ENCODE results near the gene RAD18. TPM values are rescaled to one million over a fixed set of nuclear protein-coding genes. Genes with fewer than 3 reads are reported as not detected.
A peak's percentile ranks its signal among the peaks of the same experiment; 100 is the strongest.

Gene RAD18
- total and polyA plus RNA-seq, 8 donors, result 1.4 to 87.9 (median 4.6) TPM

DNA sequence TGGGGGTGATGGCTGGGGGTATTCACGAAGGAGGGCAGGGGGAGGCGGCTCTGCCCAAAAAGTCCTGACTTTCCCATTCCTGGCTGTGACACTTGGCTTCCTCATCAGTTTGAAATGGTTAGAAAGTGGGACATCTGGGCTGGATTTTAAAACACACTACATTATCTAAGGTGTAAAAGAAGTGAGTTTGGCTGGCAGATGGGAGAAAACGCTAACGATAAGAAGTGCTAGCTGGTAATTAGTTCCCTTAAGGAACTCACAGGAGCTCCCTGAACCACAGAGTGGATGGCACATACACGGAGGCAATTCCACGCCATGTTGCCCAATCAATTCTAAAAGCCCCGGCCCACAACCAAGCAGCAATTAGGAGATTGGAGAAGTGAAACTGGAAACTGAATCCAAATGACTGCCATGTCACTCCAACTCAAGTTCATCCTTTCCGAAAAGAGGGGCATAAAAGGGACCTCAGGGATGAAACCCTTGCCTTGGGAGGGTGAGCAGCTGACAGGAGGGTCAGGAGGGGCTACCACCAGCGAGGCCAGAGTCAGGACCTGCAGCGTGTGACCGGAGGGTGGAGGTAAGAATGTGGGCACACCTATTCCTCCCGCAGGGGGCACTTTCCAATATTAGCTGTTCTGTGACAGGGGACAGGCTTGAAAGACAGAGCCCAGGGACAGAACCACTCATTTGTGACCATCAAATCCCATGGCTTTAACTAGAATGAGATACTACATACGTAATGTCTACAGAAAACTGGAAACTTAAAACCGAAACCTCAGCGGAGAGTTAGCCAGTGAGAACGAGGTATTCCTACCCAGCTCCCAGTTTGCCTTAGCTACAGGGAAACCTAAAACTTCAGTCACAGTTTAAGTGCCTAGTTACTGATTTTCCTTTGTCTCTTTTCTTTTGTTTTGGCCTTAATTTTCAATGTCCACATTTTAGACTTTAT is 98.6 kb downstream of the RAD18 start:
- Histone ChIP-seq H3K9me3 (no peaks in the 10 kb centered on the region), H3K4me3 (no peak overlapping the region), H3K27ac (no peak overlapping the region), H3K36me3 (no peaks in the 10 kb centered on the region), H3K27me3 (no peaks in the 10 kb centered on the region), H3K4me1 (no peaks in the 10 kb centered on the region)
- WGBS, 5 donors, result 81 to 87% (median 83%) methylated on average over 16 of the region's 16 CpGs
- intact Hi-C loops (cut with DNase I; ENCODE audit: low total_unique reads), result no loop called here
- DNase-seq, result peak in 1 of 2 donors; percentile 6
- no peak for TF ChIP-seq EP300 (IDR thresholded peaks at IDR 0.05)
- TF ChIP-seq, protein P1, sequence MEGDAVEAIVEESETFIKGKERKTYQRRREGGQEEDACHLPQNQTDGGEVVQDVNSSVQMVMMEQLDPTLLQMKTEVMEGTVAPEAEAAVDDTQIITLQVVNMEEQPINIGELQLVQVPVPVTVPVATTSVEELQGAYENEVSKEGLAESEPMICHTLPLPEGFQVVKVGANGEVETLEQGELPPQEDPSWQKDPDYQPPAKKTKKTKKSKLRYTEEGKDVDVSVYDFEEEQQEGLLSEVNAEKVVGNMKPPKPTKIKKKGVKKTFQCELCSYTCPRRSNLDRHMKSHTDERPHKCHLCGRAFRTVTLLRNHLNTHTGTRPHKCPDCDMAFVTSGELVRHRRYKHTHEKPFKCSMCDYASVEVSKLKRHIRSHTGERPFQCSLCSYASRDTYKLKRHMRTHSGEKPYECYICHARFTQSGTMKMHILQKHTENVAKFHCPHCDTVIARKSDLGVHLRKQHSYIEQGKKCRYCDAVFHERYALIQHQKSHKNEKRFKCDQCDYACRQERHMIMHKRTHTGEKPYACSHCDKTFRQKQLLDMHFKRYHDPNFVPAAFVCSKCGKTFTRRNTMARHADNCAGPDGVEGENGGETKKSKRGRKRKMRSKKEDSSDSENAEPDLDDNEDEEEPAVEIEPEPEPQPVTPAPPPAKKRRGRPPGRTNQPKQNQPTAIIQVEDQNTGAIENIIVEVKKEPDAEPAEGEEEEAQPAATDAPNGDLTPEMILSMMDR (IDR thresholded peaks at IDR 0.05), result no peak
- no peak for TF ChIP-seq POLR2AphosphoS5 (IDR thresholded peaks at IDR 0.05)
- TF ChIP-seq POLR2A (IDR thresholded peaks at IDR 0.05), result no peak

DNA sequence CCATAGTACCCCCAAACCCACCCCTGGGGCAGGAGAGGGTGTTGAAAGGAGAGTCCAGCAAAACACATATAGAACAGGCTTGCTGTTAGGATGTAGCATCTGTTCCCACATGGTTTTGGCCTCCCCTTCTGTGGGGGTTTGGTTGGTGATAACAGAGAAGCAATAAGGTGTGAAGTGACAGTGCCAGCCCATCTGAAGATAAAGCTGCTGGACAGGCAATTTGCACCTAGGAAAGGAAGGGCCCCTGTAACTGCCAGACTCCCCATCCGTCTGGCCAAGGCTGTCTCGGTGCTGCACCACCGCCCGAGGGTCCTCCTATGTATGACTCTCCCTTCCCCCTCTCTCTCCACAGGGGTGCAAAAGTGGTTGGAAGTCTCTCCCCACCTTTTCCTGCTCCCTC is 99.4 kb downstream of the RAD18 start:
- intact Hi-C loops (cut with DNase I; ENCODE audit: low total_unique reads), result no loop called here

DNA sequence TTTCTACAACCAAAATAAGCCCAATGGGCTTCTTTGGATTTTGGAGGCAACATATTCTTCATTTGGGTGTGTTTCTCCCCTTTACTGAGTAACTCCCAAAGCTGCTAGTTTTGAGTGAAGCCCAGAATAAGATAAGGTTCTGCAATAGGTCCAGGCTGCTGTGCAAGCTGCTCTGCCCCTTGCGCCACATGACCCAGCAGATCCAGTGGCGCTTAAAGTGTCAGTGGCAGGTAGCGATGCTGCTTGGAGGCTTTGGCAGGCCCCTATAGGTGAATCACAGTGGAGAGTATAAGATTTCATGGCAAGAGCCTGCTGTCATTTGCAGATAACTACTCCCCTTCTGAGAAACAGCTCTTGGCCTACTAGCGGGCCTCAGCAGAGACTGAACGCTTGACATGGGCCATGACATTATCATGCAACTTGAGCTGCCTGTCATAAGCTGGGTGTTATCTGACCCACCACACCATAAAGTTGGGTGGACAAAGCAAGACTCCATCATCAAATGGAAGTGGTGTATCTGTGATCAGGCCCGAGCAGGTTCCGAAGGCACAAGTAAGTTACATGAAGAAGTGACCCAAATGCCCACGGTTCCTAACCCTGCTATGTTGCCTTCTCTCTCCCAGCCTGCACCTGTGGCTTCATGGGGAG is 105.4 kb downstream of the RAD18 start:
- Histone ChIP-seq H3K27me3 (no peaks in the 10 kb centered on the region), H3K36me3 (no peaks in the 10 kb centered on the region), H3K4me1 (no peaks in the 10 kb centered on the region), H3K4me3 (no peak overlapping the region), H3K27ac (no peak overlapping the region), H3K9me3 (no peaks in the 10 kb centered on the region)
- TF ChIP-seq POLR2AphosphoS5 (IDR thresholded peaks at IDR 0.05) (no peak), POLR2A (IDR thresholded peaks at IDR 0.05) (no peak), EP300 (IDR thresholded peaks at IDR 0.05) (no peak)
- TF ChIP-seq, protein P1 (IDR thresholded peaks at IDR 0.05), result no peak
- intact Hi-C loops (cut with DNase I; ENCODE audit: low total_unique reads), result no loop called here
- WGBS, 5 donors, result 92 to 98% (median 96%) methylated on average over 8 of the region's 8 CpGs
- DNase-seq, result no peak

More for the DNA sequence above, 99.4 kb downstream of the RAD18 start:
- no peaks in the 10 kb centered on the region for H3K36me3 ChIP-seq
- no peaks in the 10 kb centered on the region for H3K4me1 ChIP-seq
- H3K4me3 ChIP-seq, result no peak overlapping the region
- no peak for DNase-seq
- H3K27ac ChIP-seq, result no peak overlapping the region
- H3K27me3 ChIP-seq, result no peaks in the 10 kb centered on the region
- 86 to 95% (median 89%) methylated on average over 4 of the region's 4 CpGs for WGBS, 5 donors
- no peaks in the 10 kb centered on the region for H3K9me3 ChIP-seq
- no peak for TF ChIP-seq POLR2AphosphoS5 (IDR thresholded peaks at IDR 0.05)
- no peak for TF ChIP-seq POLR2A (IDR thresholded peaks at IDR 0.05)
- TF ChIP-seq, protein P1 (IDR thresholded peaks at IDR 0.05), result no peak
- no peak for TF ChIP-seq EP300 (IDR thresholded peaks at IDR 0.05)

DNA sequence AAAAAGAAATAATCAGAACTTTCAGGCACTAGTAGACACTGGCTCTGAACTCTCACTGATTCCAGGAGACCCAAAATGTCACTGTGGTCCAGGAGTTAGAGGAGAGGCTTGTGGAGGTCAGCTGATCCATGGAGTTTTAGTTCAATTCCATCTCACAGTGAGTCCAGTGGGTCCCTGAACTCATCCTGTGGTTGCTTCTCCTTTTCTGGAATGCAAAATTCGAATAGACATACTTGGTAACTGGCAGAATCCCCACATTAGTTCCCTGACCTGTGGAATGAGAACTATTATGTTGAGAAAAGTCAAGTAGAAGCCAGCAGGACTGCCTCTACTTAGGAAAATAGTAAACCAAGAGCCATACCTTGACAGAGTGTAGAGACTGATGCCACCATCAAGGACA is 106.6 kb downstream of the RAD18 start:
- Histone ChIP-seq H3K9me3 (no peaks in the 10 kb centered on the region), H3K27ac (no peak overlapping the region), H3K4me1 (no peaks in the 10 kb centered on the region), H3K36me3 (no peaks in the 10 kb centered on the region), H3K4me3 (no peak overlapping the region), H3K27me3 (no peaks in the 10 kb centered on the region)
- intact Hi-C loops (cut with DNase I; ENCODE audit: low total_unique reads), result no loop called here
- WGBS, 5 donors, result 77 to 91% (median 86%) methylated on average over 1 of the region's 1 CpG
- no peak for DNase-seq
- TF ChIP-seq, protein P1 (IDR thresholded peaks at IDR 0.05), result no peak
- TF ChIP-seq EP300 (IDR thresholded peaks at IDR 0.05) (no peak), POLR2AphosphoS5 (IDR thresholded peaks at IDR 0.05) (no peak), POLR2A (IDR thresholded peaks at IDR 0.05) (no peak)
